HCT116 (cell line): ENCODE data around the gene CAMK1D.

Source experiments
- CEBPB ChIP-seq: IDR thresholded peaks from 2 replicates; pipeline ENCODE4 v1.6.1; 2012; ENCODE audit warnings: low read depth
- CTCF ChIP-seq, 3 experiments: fragments of 200-600 bp in 1 of 3; sonication (generic) in 1 of 3; IDR thresholded peaks in 2 of 3; conservative IDR thresholded peaks in 1 of 3; 2 replicates each; pipeline ENCODE4 v1.5.1; 2012 to 2017; ENCODE audit warnings: low read depth in 2 of 3, low read length in 2 of 3, antibody characterized with exemption in 1 of 3, borderline replicate concordance in 1 of 3, control low read depth in 1 of 3, mild to moderate bottlenecking in 1 of 3, mixed read lengths in 1 of 3, mixed run types in 1 of 3, moderate library complexity in 1 of 3; ENCODE audit not compliant: insufficient read depth in 1 of 3
- EGR1 ChIP-seq: IDR thresholded peaks from 2 replicates; pipeline ENCODE4 v1.6.1; 2012; ENCODE audit warnings: low read depth
- EZH2 ChIP-seq: fragments of 200-600 bp; sonication (generic); IDR thresholded peaks from 2 replicates; pipeline ENCODE4 v1.6.1; 2017; ENCODE audit warnings: antibody characterized with exemption, mixed run types
- EZH2phosphoT487 ChIP-seq: fragments of 200-600 bp; IDR thresholded peaks from 2 replicates; pipeline ENCODE4 v1.6.1; 2018; ENCODE audit warnings: antibody characterized with exemption, borderline replicate concordance
- POLR2A ChIP-seq: IDR thresholded peaks from 2 replicates; pipeline ENCODE4 v1.7.0; 2011; ENCODE audit warnings: borderline replicate concordance; ENCODE audit not compliant: insufficient read depth, insufficient read length; ENCODE audit errors: extremely low read depth
- POLR2AphosphoS5 ChIP-seq: IDR thresholded peaks from 2 replicates; pipeline ENCODE4 v1.6.1; 2011; ENCODE audit warnings: mild to moderate bottlenecking, low read depth, low read length, moderate library complexity
- REST ChIP-seq: IDR thresholded peaks from 2 replicates; pipeline ENCODE4 v1.6.1; 2012; ENCODE audit warnings: low read depth
- YY1 ChIP-seq: IDR thresholded peaks from 2 replicates; pipeline ENCODE4 v1.6.1; 2011; ENCODE audit warnings: low read length, low read depth, moderate library complexity, mild to moderate bottlenecking; ENCODE audit not compliant: insufficient replicate concordance; ENCODE audit errors: extremely low read depth
- ZNF274 ChIP-seq: fragments of 200-500 bp; sonication (Bioruptor generic); IDR thresholded peaks from 2 replicates; pipeline ENCODE4 v1.6.1; 2014; ENCODE audit warnings: mild to moderate bottlenecking, low read depth, low read length, inconsistent platforms

GRCh38 chr10:12489806-12490205 is 140.5 kb downstream of the CAMK1D start:
- TF ChIP-seq EZH2phosphoT487: no peak
- TF ChIP-seq ZNF274: no peak
- TF ChIP-seq CTCF (IDR thresholded peaks at IDR 0.05 in 2 of 3, conservative IDR thresholded peaks at IDR 0.05 in 1 of 3; ENCODE audit: borderline replicate concordance in 1 of 3, insufficient read depth in 1 of 3, low read depth in 2 of 3, low read length in 2 of 3): no peak
- TF ChIP-seq POLR2A: no peak
- TF ChIP-seq EZH2: no peak
- TF ChIP-seq REST: no peak
- TF ChIP-seq YY1: no peak
- no peak for TF ChIP-seq CEBPB
- no peak for TF ChIP-seq POLR2AphosphoS5
- TF ChIP-seq EGR1: no peak
